ENCODE data around the gene CASZ1.
A peak's percentile ranks its signal among the peaks of the same experiment; 100 is the strongest.

Gene CASZ1

GRCh38 chr1:10796029-10796944, at the start of gene CASZ1:
CASZ1 (minus strand) TSS chr1:10796646; CDS start chr1:10693889, 102,757 bp downstream.
- peak; percentile 97 for DNase-seq

- DNase-seq: no peak
Measured at GRCh38 chr1:10843697-10844096, 47.3 kb upstream of the CASZ1 start.

- DNase-seq: peak; percentile 51
Measured at GRCh38 chr1:10841118-10841517, 44.7 kb upstream of the CASZ1 start.

- no peak for DNase-seq
Measured at GRCh38 chr1:10839188-10839770, 42.8 kb upstream of the CASZ1 start.

- DNase-seq: no peak
Measured at GRCh38 chr1:10838541-10838940, 42.1 kb upstream of the CASZ1 start.

GRCh38 chr1:10836726-10837125, 40.3 kb upstream of the CASZ1 start:
- DNase-seq: peak; percentile 32

- DNase-seq: peak; percentile 96
Measured at GRCh38 chr1:10835822-10836421, 39.5 kb upstream of the CASZ1 start.

- peak; percentile 40 for DNase-seq
Measured at GRCh38 chr1:10835421-10835820, 39.0 kb upstream of the CASZ1 start.

GRCh38 chr1:10834770-10835412, 38.4 kb upstream of the CASZ1 start:
- no peak for DNase-seq

GRCh38 chr1:10833630-10834557, 37.4 kb upstream of the CASZ1 start:
- no peak for DNase-seq

GRCh38 chr1:10832703-10833102, 36.3 kb upstream of the CASZ1 start:
- no peak for DNase-seq

GRCh38 chr1:10830961-10831668, 34.7 kb upstream of the CASZ1 start:
- DNase-seq: no peak

GRCh38 chr1:10829965-10830515, 33.6 kb upstream of the CASZ1 start:
- peak; percentile 64 for DNase-seq

GRCh38 chr1:10829067-10829818, 32.8 kb upstream of the CASZ1 start:
- no peak for DNase-seq

- DNase-seq: no peak
Measured at GRCh38 chr1:10827377-10828333, 31.2 kb upstream of the CASZ1 start.

GRCh38 chr1:10825592-10825991, 29.1 kb upstream of the CASZ1 start:
- DNase-seq: no peak

GRCh38 chr1:10824821-10825540, 28.5 kb upstream of the CASZ1 start:
- DNase-seq: no peak

GRCh38 chr1:10823000-10823401, 26.6 kb upstream of the CASZ1 start:
- no peak for DNase-seq

- no peak for DNase-seq
Measured at GRCh38 chr1:10821388-10821787, 24.9 kb upstream of the CASZ1 start.
